GM19395 (cell line): ENCODE measurements around the gene AMACR.
"Not testable (repeated sequence)": the region's sequence is repeated elsewhere in the genome, so short reads cannot be mapped to it uniquely, and the experiment has no call there.

ENCODE experiments used
- ATAC-seq: cut with Tn5 transposase; IDR thresholded peaks from one replicate; pipeline ENCODE4 v1.9.1; 2021; ENCODE audit warnings: mild to moderate bottlenecking, moderate library complexity; ENCODE audit not compliant: unreplicated experiment

AMACR gene

DNA sequence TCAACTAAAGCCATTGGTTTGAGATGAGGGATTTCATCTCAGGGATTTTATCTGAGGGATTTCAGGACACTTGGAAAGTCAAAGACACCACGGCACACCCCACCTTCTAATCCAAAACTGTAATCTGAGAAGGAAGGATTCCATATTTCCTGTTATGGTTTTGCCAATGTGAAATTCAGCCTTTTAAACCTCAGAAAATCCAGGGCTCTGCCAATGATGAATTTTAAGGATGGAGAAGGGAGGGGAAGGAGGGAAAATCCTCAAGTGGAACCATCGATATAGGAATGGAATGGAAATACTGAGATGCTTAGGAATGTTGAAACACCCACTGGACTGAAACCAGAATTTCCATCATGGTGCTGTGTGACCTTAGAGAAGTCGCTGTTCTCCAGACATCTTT is 29.9 kb upstream of the AMACR start:
- no peak for ATAC-seq

GRCh38 chr5:34035756-34036155 is 27.9 kb upstream of the AMACR start:
- no peak for ATAC-seq

DNA sequence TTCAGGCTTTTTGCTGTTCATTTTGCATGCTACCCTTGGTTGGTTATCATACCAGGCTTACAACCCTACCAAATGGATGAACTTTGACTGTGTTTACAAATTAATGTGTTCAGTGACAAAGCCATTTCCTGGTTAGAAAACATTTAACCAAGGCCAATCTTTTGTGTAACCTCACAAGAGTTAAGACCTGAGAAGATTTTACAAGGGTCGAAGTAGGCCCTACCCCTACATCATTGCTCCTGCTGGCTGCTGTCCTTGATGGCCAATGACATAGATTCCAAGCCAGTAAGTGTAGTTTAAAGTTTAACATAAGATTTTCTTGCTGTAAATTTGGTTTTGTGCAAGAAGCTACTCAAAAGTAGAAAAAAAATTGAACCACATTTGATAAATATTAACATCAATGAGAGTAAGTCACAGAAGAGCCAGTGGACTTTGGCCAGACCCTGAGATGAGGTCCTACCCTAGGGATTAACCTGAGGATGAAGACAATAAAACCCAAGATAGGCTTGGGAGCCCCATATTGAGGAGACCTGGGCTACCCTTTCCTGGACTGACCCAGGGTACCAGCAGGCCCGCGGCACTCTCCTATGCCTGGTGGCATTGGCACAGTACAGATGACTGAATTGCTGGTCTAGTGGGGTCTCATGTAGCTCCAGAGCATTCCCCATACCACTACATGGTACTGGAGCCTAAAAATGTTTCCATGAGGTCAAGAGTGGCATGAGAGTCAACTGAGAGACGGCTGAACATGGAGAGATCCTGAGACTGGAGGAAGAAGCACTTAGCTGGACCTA is 26.9 kb upstream of the AMACR start:
- ATAC-seq: peak; percentile 76

GRCh38 chr5:34031966-34032365 is 24.1 kb upstream of the AMACR start:
- ATAC-seq: no peak

DNA sequence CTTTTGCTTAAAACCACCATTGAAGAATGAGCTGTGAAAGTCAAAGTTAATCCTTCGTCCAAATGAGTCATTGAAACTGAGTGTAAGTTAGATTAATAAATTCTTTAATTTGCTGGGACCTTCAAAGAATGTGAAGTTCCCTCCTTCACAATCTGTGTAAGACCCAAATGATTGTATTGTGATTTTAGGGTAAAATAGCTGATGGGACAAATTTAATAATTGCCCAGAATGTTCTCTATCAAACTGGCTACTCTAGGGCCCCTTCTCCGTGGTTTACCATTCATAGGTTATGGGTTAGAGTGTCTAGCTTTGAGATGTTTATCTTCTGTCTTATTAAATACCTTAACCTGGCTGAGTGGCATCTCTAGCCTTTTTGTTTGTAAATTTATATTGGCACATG is 23.3 kb upstream of the AMACR start:
- no peak for ATAC-seq

DNA sequence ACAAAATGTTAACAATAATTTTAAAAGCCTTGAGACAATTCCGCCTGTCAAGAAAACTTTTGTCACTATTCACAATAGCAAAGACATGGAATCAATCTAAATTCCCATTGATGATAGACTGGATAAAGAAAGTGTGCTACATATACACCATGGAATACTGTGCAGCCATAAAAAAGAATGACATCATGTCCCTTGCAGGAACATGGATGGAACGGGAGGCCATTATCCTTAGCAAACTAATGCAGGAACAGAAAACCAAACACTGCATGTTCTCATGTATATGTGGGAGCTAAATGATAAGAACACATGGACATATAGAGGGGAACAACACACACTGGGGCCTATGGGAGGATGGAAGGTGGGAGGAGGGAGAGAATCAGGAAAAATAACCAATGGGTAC is 22.7 kb upstream of the AMACR start:
- ATAC-seq: not testable (repeated sequence)

- ATAC-seq: no peak
Observed at GRCh38 chr5:34030048-34030447, 22.2 kb upstream of the AMACR start.

GRCh38 chr5:34028349-34028748 is 20.5 kb upstream of the AMACR start:
- no peak for ATAC-seq

DNA sequence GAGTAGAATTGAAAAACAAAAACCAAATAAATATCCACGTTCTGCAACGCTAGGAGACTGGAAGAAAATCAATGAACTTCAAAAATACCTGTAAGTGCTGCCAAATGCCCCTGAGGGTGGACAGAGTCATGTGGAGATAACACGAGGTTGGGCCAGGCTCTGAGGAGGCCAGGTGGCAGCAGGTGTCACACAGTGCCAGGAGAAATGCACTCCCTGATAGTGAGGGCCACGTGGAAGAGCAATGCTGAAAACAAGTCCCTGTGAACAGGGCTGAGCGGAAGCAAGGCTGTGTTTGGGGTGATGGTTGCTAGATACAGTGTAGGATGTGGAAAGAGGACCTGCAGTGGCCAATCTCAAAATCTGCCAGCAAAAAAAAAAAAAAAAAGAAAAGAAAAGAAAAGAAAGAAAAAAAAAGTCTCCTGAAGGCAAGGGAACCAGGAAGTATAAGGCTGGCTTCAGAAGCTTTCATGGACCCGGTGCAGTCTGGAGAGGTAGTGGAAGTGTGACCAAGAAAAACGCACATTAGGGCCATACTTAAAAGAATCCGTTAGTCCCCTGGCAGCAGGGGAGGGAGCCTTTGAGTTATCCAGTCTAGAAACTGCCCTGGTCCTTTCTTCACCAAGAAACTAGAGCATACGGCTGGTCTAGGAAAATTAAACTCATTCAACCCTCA is 18.4 kb upstream of the AMACR start:
- ATAC-seq: no peak

DNA sequence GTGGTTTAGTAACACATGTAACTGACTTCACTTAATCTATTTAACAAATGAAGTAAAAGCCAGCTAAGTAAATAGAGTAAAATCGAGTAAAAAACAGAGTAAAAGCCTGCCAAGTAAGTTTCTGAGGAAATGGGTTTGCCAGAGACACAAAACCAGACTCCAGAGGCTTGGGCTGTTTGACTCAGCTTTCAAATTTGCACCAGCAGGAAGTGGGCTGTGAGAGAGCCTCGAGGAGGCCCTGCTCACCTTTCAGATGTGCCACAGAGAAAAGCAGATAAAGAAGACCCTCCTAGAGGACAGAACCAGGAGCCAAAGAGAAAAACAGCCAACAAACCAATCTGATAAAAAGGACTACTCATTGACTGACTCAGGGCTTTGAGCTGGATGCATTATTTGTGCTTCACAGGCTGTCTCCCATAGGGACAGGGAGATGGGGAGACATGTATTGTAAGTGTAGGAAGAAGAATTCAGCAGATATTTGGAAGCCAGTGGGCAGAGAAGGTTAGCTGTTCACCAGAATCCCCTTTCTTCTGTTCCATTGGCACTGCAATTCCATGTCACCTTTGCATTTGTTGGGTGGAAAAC is 14.4 kb upstream of the AMACR start:
- peak; percentile 99 for ATAC-seq

GRCh38 chr5:34021334-34021733 is 13.5 kb upstream of the AMACR start:
- no peak for ATAC-seq

GRCh38 chr5:34020726-34021125 is 12.9 kb upstream of the AMACR start:
- ATAC-seq: no peak

DNA sequence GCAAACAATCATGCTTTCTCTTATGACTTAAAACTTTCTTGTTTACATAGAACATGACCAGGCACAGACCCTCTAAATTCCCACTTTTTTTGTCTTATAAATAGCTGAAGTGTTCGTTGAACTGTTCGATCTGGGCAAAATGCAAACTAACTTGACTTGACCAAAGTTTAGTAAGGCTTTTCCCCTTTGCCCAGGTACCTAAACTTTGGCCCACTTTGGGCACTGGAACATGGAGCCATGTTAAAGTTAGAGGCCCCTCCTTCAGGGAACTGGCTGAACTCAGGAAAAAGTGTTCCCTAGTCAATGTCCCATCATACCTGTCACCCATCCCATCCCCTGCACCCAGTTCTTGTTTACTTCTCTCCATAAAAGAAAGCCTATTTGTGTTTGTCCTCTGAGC is 9.4 kb upstream of the AMACR start:
- ATAC-seq: no peak

DNA sequence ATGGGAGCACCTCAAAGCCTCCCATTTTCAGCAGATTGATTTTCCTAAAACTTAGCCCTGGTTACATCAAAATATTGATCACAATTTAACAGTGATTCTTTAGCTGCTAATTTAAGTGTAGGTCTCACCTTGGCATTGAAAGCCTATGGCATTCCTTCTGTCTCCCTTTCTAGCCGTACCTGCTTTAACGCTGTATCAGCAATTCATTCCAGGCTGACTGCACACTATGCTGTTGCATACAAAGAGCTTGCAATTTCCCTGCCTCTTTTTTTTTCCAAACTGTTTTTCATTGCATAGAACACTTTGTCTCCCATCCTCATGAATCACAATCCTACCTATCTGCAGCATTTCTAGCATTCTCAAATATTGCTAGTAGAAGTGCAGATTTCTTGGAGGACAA is 8.9 kb upstream of the AMACR start:
- ATAC-seq: no peak

DNA sequence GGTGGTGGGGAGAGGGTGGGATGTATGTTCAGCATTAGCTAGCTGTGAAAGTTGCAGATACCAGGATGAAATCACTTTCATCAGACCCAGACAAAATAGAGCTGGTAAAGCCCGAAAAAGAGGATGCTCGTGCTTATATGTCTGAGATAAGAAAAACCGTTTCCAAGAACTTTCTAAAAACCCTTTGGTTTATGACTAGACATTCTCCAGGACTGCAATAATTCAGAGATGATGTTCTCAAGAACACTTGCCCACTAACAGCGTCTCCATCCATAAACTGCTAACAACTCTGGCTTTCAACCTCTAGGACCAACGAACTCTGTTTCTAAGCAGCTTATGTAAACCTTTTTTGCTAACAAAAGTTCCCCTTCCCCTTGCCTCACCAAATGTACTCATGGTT is 8.4 kb upstream of the AMACR start:
- no peak for ATAC-seq

GRCh38 chr5:34015120-34015822 is 7.4 kb upstream of the AMACR start:
- no peak for ATAC-seq

DNA sequence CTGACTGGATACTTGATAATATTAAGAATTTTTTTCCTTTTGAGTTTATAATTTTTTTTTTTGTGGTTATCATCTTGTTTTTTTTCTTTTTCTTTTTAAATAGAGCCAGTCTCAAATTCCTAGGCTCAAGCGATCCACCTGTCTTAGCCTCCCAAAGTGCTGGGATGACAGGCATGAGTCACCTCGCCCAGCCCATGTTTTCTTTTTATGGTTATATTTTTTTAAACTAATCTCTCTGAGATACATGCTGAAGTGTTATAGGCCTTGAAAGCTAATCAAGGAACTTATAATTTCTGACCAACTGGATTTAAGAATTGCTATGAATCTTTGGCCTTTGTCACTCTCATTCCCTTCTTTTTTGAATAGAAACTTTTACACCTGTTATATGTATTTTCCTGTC is 6.8 kb upstream of the AMACR start:
- ATAC-seq: no peak

DNA sequence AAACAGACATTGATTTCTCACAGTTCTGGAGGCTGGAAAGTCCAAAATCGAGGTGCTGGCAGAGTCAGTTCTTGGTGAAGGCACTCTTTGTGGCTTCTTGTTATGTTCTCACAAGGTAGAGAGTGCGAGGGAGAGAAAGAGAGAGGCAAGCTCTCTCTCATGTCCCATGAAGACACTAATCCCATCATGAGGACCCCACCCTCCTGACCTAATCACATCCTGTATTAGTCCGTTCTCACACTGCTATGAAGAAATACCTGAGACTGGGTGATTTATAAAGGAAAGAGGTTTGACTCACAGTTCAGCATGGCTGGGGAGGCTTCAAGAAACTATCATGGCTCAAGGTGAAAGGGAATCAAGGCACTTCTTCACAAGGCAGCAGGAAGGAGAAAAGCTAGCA is 5.7 kb upstream of the AMACR start:
- ATAC-seq: no peak

DNA sequence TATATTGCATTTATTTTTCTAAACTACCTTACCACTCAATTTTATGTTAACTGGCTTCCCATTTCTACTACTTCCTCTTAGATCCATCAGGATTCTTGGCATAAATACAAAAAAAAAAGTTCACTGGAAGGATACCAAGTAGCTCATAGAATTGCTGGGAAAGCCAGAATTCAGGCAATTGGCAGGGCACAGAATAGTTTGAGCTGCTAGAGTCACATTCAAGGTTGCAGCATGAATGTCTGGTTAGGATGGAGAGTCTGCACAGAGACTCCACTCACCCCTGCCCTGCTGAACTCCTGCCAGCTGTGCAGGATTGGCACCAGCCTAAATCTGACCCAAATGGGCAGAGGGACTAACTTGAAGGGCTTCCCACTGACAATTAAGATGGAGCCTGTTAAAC is 4.9 kb upstream of the AMACR start:
- no peak for ATAC-seq

DNA sequence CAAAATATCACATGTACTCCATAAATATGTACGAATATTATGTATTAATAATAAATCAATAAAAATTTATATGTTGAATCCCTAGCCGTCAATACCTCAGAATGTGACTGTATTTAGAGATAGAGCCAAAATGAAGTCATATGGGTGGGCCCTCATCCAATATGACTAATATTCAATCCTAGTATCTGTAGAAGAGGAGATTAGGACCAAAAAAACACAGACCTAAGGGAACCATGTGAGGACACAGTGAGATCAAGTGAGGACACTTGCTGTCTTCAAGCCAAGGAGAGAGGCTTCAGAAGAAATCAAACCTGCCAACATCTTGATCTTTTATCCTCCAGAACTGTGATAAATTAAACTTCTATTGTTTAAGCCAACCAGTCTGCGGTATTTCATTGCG is 3.7 kb upstream of the AMACR start:
- ATAC-seq: no peak

DNA sequence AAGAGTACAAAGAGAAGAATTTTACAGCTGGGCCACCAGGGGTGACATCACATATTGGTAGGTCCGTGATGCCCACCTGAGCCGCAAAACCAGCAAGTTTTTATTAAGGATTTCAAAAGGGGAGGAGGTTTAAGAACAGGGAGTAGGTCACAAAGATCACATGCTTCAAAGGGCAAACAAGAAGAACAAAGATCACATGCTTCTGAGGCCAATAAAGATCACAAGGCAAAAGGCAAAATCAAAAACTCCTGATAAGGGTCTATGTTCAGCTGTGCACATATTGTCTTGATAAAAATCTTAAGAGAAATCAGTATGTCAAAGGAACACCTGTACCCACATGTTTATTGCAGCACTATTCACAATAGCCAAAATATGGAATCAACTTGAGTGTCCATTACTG is 2.3 kb upstream of the AMACR start:
- ATAC-seq: not testable (repeated sequence)

- no peak for ATAC-seq
Observed at GRCh38 chr5:34009610-34010009, 1.8 kb upstream of the AMACR start.
